Ishikawa (cell line): ENCODE measurements around the gene TSPOAP1.

Source experiments
- CEBPB ChIP-seq: IDR thresholded peaks from 2 replicates; pipeline ENCODE4 v1.6.1; 2012
- CREB1 ChIP-seq: IDR thresholded peaks from 2 replicates; pipeline ENCODE4 v1.6.1; 2012; ENCODE audit warnings: low read depth
- EGR1 ChIP-seq: IDR thresholded peaks from 2 replicates; pipeline ENCODE4 v1.6.1; 2012
- EP300 ChIP-seq: IDR thresholded peaks from 2 replicates; pipeline ENCODE4 v1.6.1; 2012; ENCODE audit warnings: borderline replicate concordance
- FOXM1 ChIP-seq: IDR thresholded peaks from 2 replicates; pipeline ENCODE4 v1.6.1; 2012; ENCODE audit warnings: low read depth, borderline replicate concordance
- MAX ChIP-seq: IDR thresholded peaks from 2 replicates; pipeline ENCODE4 v1.6.1; 2012
- NFIC ChIP-seq: IDR thresholded peaks from 2 replicates; pipeline ENCODE4 v1.6.1; 2012
- RAD21 ChIP-seq: IDR thresholded peaks from 2 replicates; pipeline ENCODE4 v1.6.1; 2012; ENCODE audit warnings: low read depth
- REST ChIP-seq: IDR thresholded peaks from 2 replicates; pipeline ENCODE4 v1.6.1; 2012; ENCODE audit warnings: low read depth, mild to moderate bottlenecking
- TAF1 ChIP-seq: IDR thresholded peaks from 2 replicates; pipeline ENCODE4 v1.6.1; 2012; ENCODE audit warnings: low read depth, mild to moderate bottlenecking
- TCF12 ChIP-seq: IDR thresholded peaks from 2 replicates; pipeline ENCODE4 v1.6.1; 2012; ENCODE audit warnings: low read depth
- TEAD4 ChIP-seq: IDR thresholded peaks from 2 replicates; pipeline ENCODE4 v1.6.1; 2012
- USF1 ChIP-seq: IDR thresholded peaks from 2 replicates; pipeline ENCODE4 v1.6.1; 2012
- YY1 ChIP-seq: IDR thresholded peaks from 2 replicates; pipeline ENCODE4 v1.6.1; 2012; ENCODE audit warnings: low read depth
- ZBTB7A ChIP-seq: IDR thresholded peaks from 2 replicates; pipeline ENCODE4 v1.6.1; 2012; ENCODE audit warnings: low read depth

Gene TSPOAP1

GRCh38 chr17:58262149-58262548 lies 66.4 kb downstream of the TSPOAP1 start:
- TF ChIP-seq TCF12, result no peak
- no peak for TF ChIP-seq CREB1
- no peak for TF ChIP-seq EP300
- TF ChIP-seq NFIC, result no peak
- no peak for TF ChIP-seq ZBTB7A
- TF ChIP-seq YY1, result no peak
- TF ChIP-seq FOXM1, result no peak
- no peak for TF ChIP-seq CEBPB
- no peak for TF ChIP-seq TEAD4
- no peak for TF ChIP-seq REST

GRCh38 chr17:58254803-58255202 lies 73.8 kb downstream of the TSPOAP1 start:
- no peak for TF ChIP-seq FOXM1
- no peak for TF ChIP-seq TAF1
- TF ChIP-seq NFIC, result no peak
- no peak for TF ChIP-seq ZBTB7A
- no peak for TF ChIP-seq YY1
- no peak for TF ChIP-seq MAX
- no peak for TF ChIP-seq EGR1
- TF ChIP-seq EP300, result no peak
- no peak for TF ChIP-seq TCF12
- no peak for TF ChIP-seq CEBPB
- TF ChIP-seq RAD21, result no peak
- no peak for TF ChIP-seq TEAD4
- no peak for TF ChIP-seq REST
- no peak for TF ChIP-seq CREB1
- TF ChIP-seq USF1, result no peak

- TF ChIP-seq CREB1, result no peak
- TF ChIP-seq TCF12, result no peak
- no peak for TF ChIP-seq NFIC
- TF ChIP-seq MAX, result no peak
- TF ChIP-seq TAF1, result no peak
- TF ChIP-seq REST, result no peak
- TF ChIP-seq CEBPB, result no peak
- TF ChIP-seq TEAD4, result no peak
- no peak for TF ChIP-seq RAD21
- TF ChIP-seq EGR1, result no peak
- TF ChIP-seq FOXM1, result no peak
- no peak for TF ChIP-seq USF1
- no peak for TF ChIP-seq ZBTB7A
Measured at GRCh38 chr17:58253082-58253481, 75.5 kb downstream of the TSPOAP1 start.

GRCh38 chr17:58252141-58252540 lies 76.5 kb downstream of the TSPOAP1 start:
- no peak for TF ChIP-seq EGR1
- TF ChIP-seq ZBTB7A, result no peak
- TF ChIP-seq USF1, result no peak
- no peak for TF ChIP-seq YY1
- no peak for TF ChIP-seq NFIC
- no peak for TF ChIP-seq RAD21
- no peak for TF ChIP-seq TAF1
- TF ChIP-seq MAX, result no peak
- no peak for TF ChIP-seq EP300
- no peak for TF ChIP-seq CREB1
- TF ChIP-seq TEAD4, result no peak
